ENCODE data around the gene UBE2H. TPM values are rescaled to one million over a fixed set of nuclear protein-coding genes. Genes with fewer than 3 reads are reported as not detected.

UBE2H gene
- total RNA-seq, 1 experiment from 2014 or later = 75.1 TPM

DNA sequence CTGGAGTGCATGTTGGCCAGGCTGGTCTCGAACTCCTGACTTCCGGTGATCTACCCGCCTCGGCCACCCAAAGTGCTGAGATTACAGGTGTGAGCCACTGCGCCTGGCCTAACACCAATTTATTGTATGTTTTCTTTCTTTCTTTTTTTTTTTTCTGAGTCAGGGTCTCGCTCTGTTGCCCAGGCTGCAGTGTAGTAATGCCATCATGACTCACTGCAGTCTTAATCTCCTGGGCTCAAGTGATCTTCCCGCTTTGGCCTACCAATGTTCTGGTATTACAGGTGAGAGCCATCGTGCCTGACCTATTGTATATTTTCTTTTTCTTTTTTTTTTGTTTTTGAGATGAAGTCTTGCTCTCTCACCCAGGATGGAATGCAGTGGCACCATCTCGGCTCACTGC, 33.8 kb upstream of the UBE2H start:
- H2BK5ac ChIP-seq (ENCODE audit: insufficient read length, low read length) = no peak overlapping the region
- no peak overlapping the region for H2AFZ ChIP-seq (ENCODE audit: low read length)
- H3K9ac ChIP-seq (ENCODE audit: extremely low read depth, insufficient read length, low read length) = no peak overlapping the region
- H3K9me3 ChIP-seq (ENCODE audit: control insufficient read depth, low read depth, low read length) = no peaks in the 10 kb centered on the region
- H2BK20ac ChIP-seq (ENCODE audit: low read depth, low read length, poor library complexity, severe bottlenecking) = no peak overlapping the region
- no peak overlapping the region for H2BK120ac ChIP-seq (ENCODE audit: low read depth, low read length, poor library complexity, severe bottlenecking)
- DNase-seq = no peak
- no peaks in the 10 kb centered on the region for H3K23me2 ChIP-seq (ENCODE audit: insufficient read length, low read depth, low read length, poor library complexity, severe bottlenecking)
- Mint-ChIP-seq H3K4me3 (no peak overlapping the region), H3K9me3 (no peaks in the 10 kb centered on the region; a peak in 1 of 5 replicates), H3K27ac (no peak overlapping the region), H3K4me1 (peaks cover 3 to 11% of the 10 kb centered on the region in 2 experiments; a peak in 2 of 4 replicates), H3K27me3 (ENCODE audit: low read depth) (no peaks in the 10 kb centered on the region), H3K36me3 (ENCODE audit: insufficient read depth in 1 of 3, low read depth in 3 of 3) (no peaks in the 10 kb centered on the region)
- no peak overlapping the region for H4K8ac ChIP-seq (replicated peaks; ENCODE audit: insufficient read length, low read depth, low read length)
- no peak overlapping the region for H4K5ac ChIP-seq (ENCODE audit: insufficient read length, low read depth, low read length)
- H3K23ac ChIP-seq (ENCODE audit: insufficient read length, low read depth, low read length) = no peak overlapping the region
- TF ChIP-seq, protein P1, sequence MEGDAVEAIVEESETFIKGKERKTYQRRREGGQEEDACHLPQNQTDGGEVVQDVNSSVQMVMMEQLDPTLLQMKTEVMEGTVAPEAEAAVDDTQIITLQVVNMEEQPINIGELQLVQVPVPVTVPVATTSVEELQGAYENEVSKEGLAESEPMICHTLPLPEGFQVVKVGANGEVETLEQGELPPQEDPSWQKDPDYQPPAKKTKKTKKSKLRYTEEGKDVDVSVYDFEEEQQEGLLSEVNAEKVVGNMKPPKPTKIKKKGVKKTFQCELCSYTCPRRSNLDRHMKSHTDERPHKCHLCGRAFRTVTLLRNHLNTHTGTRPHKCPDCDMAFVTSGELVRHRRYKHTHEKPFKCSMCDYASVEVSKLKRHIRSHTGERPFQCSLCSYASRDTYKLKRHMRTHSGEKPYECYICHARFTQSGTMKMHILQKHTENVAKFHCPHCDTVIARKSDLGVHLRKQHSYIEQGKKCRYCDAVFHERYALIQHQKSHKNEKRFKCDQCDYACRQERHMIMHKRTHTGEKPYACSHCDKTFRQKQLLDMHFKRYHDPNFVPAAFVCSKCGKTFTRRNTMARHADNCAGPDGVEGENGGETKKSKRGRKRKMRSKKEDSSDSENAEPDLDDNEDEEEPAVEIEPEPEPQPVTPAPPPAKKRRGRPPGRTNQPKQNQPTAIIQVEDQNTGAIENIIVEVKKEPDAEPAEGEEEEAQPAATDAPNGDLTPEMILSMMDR (conservative IDR thresholded peaks at IDR 0.05) = no peak
- no peak overlapping the region for H4K91ac ChIP-seq (ENCODE audit: insufficient read length, low read depth, low read length)
- no peak overlapping the region for H3K27ac ChIP-seq (ENCODE audit: insufficient read length, low read depth, low read length)
- WGBS (ENCODE audit: extremely low coverage, insufficient read length, low lambda C conversion rate) = no CpG with 5 or more reads among the region's 9 CpGs
- H3T11ph ChIP-seq (ENCODE audit: low read length) = no peak overlapping the region
- H2AK5ac ChIP-seq (ENCODE audit: insufficient read length, low read length) = no peak overlapping the region
- H3K18ac ChIP-seq (ENCODE audit: insufficient read length, low read depth, low read length) = no peak overlapping the region
- H3K4ac ChIP-seq (ENCODE audit: low read depth, low read length) = no peak overlapping the region
- no peaks in the 10 kb centered on the region for H3K79me2 ChIP-seq (ENCODE audit: insufficient read depth, low read length)
- H3K4me1 ChIP-seq (ENCODE audit: insufficient read depth, low read length) = no peaks in the 10 kb centered on the region
- H3K56ac ChIP-seq (ENCODE audit: insufficient read length, low read depth, low read length) = no peak overlapping the region
- no peak overlapping the region for H3K14ac ChIP-seq (ENCODE audit: insufficient read depth, low read length)
- no peaks in the 10 kb centered on the region for H3K79me1 ChIP-seq (ENCODE audit: insufficient read depth, low read depth, low read length, poor library complexity, severe bottlenecking)
- H3K4me2 ChIP-seq (ENCODE audit: insufficient read depth, insufficient read length, low read length) = no peak overlapping the region
- H4K20me1 ChIP-seq (ENCODE audit: control insufficient read depth, insufficient read depth, insufficient read length) = no peaks in the 10 kb centered on the region
- H2BK15ac ChIP-seq (ENCODE audit: low read depth, low read length) = no peak overlapping the region
- H2BK12ac ChIP-seq (ENCODE audit: insufficient read length, low read depth, low read length) = no peak overlapping the region
- H3K27me3 ChIP-seq (ENCODE audit: insufficient read depth, low read length) = no peaks in the 10 kb centered on the region
